DLD1 (cell line): ENCODE data around the gene DHRS12.

Experiments used
- in situ Hi-C: cut with HindIII; loops from 2 replicates; pipeline ENCODE4 v1.10.0; 2017; ENCODE audit warnings: low sequenced_read_pairs

DHRS12 gene

DNA sequence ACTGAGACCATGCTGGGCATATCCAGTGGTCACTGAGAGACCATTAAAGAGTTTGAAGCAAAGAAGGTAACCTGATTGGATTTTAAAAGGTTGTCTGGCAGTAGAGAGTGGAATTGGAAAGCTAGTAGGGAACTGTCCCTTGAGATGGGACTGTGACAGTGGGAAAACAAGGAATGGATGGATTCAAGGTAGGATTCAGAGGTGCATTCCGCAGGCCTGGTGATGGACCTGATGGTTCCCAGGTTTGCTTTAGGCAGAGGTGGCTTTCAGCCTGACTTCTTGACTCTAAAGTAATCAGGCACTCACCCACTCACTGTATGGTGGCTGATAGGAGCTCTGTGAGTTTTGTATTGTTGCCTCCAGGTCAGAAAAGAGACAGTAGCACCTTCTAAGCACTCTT, 73.0 kb downstream of the DHRS12 start:
- in situ Hi-C loops, result no loop called here

- in situ Hi-C loops, result no loop called here
Observed at GRCh38 chr13:51729866-51730553, 74.0 kb downstream of the DHRS12 start.

- in situ Hi-C loops, result no loop called here
Observed at GRCh38 chr13:51728972-51729371, 75.0 kb downstream of the DHRS12 start.

DNA sequence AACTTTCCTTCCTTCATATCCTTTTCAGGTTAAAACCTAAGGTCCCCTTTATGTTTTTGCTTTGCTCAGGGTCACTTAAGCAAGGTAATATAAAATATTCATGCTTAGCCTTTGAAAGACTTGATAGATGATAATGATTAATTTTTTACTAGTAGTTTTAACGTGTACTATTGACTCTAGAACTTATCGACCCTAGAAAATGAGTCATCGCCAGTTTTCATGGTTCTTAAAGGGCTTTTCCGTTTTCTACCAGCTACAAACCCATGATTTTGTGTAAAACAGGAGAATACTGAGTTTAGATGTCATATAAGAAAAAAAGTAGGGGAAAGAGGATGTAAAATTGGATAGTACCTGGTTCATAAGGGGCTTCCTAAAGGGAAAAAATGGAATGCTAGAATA, 75.7 kb downstream of the DHRS12 start:
- in situ Hi-C loops, result no loop called here

GRCh38 chr13:51727634-51728274, 76.2 kb downstream of the DHRS12 start:
- in situ Hi-C loops, result no loop called here

DNA sequence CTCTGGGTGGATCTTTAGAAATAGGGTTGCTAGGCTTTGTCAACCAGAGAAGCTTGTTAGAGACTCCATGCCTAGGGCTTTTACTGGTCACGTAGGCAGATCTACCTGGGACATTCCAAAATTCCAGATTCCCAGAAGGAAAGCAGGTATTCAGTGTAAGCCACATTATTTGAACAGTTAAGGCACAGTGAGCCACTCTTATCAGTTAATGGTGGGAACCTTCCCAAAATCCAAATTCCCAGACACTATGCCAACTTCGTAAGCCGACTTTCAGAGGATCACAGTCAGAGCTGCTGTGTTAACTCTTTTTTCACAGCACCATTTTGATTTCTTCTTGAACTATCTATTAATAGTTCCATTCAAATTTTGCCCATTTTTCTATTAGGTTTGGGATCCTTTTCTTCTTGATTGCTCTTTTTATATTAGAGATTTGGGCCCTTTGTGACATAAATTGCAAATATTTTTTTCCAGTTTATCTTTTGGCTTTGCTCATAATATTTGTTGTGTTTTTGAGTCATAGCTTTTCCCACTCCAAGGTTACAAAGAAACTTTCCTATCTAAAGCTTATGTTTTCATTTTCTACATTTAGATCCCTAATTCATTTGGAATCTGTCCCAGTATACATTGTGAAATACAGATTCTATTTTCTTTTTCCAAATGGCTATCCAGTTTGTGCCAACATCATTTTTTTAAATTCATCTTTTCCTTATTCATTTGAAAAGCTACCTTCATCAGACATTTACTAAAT, 77.3 kb downstream of the DHRS12 start:
- in situ Hi-C loops, result no loop called here

DNA sequence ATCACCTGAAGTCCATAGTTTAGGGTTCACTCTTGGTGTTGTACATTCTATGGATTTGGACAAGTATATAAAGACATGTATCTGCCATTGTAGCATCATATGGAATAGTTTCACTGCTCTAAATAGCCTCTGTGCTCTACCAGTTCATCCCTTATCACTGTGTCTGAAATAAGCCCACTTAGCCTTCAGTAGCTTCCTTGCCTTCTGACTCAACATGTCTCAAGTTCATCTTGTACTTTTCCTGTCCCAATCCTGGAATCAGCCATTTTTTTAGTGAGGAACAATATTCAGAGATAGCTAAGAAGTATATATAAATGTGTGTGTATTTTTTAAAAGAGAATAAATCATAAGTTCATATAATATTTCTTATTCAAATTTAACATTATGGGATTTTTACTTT, 79.2 kb downstream of the DHRS12 start:
- in situ Hi-C loops, result no loop called here

DNA sequence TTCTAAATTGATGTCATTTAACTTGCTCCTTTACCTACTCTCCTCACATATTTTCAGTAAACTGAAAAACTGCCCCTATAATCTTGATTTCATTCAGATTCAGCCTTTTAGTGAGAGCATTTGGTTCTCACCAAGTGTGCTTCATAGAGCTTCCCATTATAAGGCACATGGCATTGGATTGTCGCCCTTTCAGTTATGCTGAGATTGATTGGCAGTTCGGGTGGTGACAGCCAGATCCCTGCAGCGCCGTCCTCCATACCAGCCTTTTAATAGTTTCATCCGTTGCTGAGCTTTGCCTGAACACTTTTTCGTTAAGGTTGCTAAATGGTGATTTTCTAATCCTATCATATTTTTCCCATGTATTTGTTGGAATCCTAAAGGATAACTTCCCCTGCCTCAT, 80.4 kb downstream of the DHRS12 start:
- in situ Hi-C loops, result no loop called here

- in situ Hi-C loops, result no loop called here
Observed at GRCh38 chr13:51721496-51721895, 82.5 kb downstream of the DHRS12 start.

- in situ Hi-C loops, result no loop called here
Observed at GRCh38 chr13:51719394-51719793, 84.6 kb downstream of the DHRS12 start.
